GM19397 (cell line): ENCODE results near the gene LAMB1.

Experiments used
- ATAC-seq: cut with Tn5 transposase; IDR thresholded peaks from one replicate; pipeline ENCODE4 v1.9.1; 2021; ENCODE audit warnings: mild to moderate bottlenecking, moderate library complexity; ENCODE audit not compliant: unreplicated experiment

LAMB1 gene

GRCh38 chr7:107884066-107884818 is 118.7 kb downstream of the LAMB1 start:
- no peak for ATAC-seq

GRCh38 chr7:107882766-107883165 is 120.2 kb downstream of the LAMB1 start:
- ATAC-seq, result no peak

DNA sequence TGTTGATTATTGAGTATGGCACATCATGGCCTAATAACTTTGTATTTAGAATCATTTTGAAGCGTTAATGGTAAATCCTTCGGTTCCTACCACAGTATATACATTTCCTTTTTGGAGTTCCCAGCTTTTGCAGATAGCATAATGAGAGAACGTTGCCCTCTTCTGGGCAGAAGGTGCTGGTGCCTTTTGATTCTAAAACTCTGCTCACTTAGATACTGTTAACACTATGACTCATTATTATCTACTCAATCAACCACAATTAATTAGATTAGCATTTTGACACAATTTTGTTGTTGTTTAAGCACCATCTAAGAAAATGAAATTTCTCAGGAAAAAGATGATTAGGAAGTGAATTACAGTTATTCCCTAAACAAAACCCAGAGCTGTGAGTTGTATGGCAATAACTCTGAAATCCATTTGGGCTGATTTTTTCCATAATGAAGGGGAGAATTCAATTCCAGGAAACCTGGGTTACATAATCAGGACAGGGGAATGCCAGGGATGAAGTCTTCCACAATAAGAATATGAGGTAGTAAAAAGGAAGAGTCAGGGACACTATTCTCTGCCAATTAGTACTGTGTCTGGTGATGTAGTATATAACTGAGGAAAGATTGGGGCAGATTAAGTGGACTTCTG is 123.4 kb downstream of the LAMB1 start:
- ATAC-seq, result no peak

- no peak for ATAC-seq
These were observed 124.3 kb downstream of the LAMB1 start for GRCh38 chr7:107878636-107879035.

- ATAC-seq, result no peak
These were observed 125.1 kb downstream of the LAMB1 start for GRCh38 chr7:107877731-107878382.

DNA sequence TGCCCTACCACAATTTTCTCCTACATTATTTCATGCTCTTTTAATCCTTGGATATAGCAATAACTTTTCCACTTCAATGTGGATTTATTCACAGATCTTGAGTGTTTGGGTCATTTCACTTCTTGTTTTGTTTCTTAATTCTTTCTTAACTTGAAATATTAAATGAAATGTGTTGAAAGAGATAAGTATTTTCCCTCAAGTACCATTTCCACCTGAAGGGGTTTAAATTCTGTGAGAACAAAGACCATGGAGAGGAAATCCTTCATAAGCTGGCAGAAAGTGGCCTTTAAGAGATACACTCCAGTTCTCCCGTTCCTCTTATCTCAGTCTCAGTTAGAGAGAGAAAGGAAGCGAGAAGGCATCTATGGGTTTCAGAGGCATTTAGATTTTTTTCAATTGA is 126.0 kb downstream of the LAMB1 start:
- ATAC-seq, result no peak

DNA sequence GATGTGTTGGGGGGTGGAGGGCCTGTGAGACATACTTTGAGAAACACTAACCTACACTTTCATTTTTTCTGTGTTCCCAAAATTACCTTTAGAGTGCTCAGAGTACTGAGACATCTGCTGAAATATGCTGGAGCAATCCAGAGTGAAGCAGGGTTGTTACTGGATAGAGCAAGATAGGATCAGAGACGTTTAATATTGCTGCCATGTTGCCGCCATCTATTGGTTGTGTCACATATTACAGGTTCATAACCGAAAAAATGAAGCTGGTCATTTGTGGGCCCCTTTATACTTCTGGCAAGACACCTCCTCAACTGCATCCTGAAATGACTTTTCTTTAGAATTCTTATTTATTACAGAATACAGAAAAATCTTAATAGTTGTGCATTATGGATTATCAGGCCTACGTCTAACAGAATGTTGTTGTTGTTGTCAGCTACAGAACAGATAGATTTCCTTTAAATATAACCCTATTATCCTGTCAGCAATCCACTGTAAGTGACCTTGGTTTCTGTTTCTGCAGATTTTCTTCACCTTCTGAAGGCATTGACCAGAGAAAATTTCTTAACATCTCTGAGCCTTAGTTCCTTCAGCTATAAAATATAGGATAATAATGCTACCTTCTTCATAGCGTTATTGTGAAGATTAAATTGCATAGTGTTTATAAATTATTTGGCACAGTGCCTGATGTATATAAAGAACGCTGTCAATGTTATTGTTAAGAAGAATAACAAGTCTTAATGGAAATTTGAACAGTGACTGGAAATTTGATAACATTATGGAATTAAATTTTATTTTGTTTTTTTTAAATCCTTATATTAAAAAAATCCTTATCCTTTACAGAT is 128.1 kb downstream of the LAMB1 start:
- no peak for ATAC-seq

- no peak for ATAC-seq
These were observed 128.8 kb downstream of the LAMB1 start for GRCh38 chr7:107874111-107874510.
